Stimulated activated CD4-positive, alpha-beta T cell treated with anti-CD3 and anti-CD28 coated beads, Interleukin-1b, Interleukin-23, amount 100 ng/mL, for 1 hour (primary cell): Measurements from ENCODE around the gene ADAM29.
"Not testable (repeated sequence)": the region's sequence is repeated elsewhere in the genome, so short reads cannot be mapped to it uniquely, and the experiment has no call there.

Experiments
- DNase-seq, 2 donors: peaks; one replicate each; pipeline ENCODE4 v3.0.0-alpha.2; 2020; ENCODE audit warnings: low read depth in 2 of 2

ADAM29 gene

DNA sequence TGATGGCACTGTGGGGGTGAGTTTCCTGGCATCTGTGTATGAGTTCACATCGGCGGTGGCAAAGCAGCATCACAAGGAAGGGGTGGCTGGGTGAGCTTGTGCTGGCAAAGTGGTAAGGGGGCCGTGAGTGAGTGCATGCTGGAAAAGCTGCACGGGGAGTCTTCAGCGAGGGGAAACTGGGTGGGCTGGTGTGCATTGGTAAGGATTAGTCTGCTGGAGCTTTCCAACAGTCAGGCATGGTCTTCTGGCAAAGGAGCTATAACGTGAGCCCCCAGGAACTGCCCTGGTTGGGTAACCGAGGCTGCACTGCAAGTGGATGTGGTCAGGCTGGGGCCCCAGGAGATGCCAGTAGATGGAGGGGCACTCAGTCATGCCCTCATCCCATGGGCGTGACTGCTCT is 30.7 kb downstream of the ADAM29 start:
- DNase-seq = no peak

DNA sequence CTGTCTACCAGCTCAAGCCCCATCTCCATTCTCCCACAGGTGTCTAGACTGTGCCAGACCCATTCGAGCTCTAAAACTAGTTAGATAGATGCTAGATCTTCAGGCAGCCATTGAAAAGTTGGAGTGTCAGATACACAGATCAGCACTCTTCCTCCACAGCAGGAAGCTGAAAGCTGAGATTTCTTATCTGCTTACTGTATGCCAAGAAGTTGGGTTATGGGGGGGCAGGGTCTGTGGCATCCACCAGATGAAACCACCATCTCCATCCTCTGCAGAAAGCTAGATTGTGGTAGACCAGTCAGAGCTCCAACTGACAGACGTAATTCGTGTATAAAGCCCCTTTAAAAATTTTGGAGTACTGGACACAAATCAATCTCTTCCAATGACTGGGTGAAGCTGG is 54.8 kb downstream of the ADAM29 start:
- DNase-seq = no peak

DNA sequence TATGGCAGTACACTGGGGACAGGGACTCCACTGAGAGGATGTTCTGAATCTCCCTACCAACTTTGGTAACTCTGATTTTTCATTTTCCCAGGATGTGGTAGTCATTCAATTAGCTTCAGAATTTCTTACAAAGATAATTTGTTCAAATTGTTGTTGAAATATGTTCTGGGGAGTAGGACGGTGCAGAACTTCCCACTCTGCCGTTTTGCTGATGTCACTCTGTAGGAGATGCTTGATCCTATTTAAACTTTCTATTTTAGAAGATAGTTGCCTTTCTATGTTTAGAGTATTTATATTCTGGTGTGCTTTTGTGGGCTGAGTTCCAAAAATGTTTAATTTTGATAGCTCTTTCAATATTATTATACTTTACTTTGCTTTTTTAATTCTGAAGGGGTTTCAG is 55.2 kb downstream of the ADAM29 start:
- DNase-seq = no peak

DNA sequence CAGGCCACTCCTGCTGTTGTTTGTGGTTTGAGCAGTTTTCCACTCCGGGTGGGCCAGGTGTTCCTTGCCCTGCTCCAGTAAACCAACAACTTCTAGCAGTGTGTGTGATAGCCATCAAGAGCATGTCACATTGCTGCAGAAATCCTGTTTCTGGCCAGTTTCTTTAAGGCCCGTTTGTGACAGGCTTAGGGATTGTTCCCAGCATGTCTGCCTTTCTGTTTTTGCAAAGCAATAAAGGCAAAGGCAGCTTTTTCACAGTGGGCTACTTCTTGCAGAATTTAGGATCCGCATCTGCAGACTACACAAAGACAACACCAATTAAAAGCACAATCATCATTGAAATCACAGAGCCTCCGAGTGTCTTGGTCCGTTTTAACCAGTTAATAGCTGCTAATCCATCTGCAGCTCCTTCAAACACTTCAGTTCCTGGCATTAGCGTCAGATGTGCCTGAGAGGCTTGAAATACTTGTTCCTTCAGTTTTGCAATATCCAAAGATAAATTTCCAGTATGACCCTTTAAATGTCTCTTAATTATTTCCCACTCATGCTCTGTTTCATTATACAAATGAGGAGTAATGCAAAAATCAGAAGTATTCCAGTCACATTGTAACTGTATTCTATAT is 65.1 kb downstream of the ADAM29 start:
- no peak for DNase-seq

DNA sequence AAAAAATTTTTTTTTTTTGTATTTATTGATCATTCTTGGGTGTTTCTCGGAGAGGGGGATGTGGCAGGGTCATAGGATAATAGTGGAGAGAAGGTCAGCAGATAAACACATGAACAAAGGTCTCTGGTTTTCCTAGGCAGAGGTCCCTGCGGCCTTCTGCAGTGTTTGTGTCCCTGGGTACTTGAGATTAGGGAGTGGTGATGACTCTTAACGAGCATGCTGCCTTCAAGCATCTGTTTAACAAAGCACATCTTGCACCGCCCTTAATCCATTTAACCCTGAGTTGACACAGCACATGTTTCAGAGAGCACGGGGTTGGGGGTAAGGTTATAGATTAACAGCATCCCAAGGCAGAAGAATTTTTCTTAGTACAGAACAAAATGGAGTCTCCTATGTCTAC is 65.7 kb downstream of the ADAM29 start:
- not testable (repeated sequence) for DNase-seq

DNA sequence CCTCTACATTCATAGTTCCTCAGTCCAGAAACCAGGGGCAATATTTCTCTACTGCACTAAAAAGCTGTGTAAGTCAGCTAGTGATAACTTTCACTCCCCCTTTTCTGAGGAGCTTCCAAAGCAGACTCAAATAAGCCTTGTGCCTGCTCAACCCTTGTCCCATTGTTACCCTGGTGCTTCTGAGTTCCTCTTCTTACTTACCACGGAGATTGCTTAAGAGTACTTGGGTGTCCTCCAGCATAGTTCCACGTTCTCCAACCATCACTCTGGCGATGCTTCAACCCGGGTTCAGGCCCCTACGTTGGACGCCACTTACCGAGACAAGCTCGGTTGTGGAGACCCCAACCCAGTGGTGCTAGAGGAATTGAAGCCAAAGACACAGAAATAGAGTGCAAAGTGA is 71.6 kb downstream of the ADAM29 start:
- DNase-seq = no peak

DNA sequence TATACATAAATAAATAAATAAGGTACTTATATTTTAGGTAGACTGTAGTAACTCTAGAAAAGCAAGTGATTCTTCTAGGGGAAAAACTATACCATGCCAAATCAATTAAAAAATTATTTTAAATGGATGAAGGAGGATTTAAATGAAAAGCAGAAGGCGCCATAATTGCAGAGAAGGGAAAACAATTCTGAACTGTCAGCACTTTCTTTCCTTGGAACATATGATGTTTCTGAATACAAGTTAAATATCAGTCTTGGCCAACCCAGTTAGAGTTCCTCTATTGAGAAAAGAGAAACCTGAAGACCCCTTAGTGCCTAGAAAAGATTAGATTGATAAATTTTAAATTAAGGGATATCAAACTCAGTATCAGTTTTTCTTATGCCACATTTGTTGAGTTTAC is 75.8 kb downstream of the ADAM29 start:
- DNase-seq = no peak

DNA sequence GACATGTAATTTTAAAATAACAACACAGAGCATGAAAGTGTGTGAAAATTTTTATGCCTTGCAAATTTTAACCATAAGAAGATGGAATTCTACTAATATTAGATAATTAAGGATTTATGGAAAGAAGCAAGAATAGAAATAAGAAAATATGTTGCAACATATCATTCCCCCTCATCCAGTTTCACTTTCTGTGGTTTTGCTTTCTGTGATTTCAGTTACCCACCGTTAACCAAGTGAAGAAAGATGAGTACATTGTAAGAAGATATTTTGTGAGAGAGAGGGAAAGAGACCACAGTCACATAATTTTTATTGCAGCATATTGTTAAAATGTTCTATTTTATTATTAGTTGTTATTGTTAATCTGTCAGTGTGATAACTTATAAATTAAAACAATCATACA is 77.9 kb downstream of the ADAM29 start:
- DNase-seq = no peak

DNA sequence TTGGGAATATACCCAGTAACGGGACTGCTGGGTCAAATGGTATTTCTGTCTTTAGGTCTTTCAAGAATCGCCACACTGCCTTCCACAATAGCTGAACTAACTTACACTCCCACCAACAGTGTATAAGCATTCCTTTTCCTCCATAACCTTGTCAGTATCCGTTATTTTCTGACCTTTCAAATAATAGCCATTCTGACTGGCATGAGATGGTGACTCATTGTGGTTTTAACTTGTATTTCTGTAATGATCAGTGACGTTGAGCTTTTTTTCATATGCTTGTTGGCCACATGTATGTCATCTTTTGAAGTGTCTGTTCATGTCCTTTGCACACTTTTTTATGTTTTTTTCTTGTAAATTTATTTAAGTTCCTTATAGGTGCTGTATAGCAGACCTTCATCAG is 81.2 kb downstream of the ADAM29 start:
- DNase-seq = no peak

DNA sequence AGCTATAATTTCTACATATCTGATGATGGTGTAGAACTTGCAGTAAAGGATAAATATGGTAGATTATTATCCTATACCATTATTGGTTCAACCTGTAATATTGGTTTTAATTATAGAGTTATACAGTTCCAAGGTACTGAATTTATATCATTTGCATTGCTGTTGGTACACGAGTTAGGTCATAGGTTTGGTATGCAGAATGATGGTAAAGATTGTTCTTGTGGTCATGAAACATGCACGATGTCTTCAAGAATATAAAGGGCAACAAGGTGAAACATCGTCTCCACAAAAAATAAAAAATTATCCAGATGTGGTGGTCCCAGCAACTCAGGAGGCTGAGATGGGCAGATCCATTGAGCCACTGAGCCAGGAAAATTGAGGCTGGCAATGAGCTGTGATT is 99.6 kb downstream of the ADAM29 start:
- DNase-seq = no peak

DNA sequence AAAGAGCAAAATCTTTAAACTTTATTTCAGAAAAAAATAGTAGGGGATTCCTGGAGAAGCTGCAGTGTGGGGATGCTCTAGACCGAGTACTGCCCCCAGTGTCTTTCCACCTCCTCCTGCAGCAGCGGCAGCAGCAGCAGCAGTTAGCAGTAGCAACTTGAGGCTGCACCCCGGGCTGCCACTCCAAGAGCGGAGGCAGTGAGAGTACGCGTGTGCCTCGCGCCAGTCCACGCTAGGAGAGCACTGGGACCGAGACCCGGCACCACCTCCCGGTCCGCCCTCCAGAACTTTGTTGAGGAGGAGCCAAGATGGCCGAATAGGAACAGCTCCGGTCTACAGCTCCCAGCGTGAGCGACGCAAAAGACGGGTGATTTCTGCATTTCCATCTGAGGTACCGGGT is 101.3 kb downstream of the ADAM29 start:
- not testable (repeated sequence) for DNase-seq
